ENCODE measurements around the gene CACHD1.

DNA sequence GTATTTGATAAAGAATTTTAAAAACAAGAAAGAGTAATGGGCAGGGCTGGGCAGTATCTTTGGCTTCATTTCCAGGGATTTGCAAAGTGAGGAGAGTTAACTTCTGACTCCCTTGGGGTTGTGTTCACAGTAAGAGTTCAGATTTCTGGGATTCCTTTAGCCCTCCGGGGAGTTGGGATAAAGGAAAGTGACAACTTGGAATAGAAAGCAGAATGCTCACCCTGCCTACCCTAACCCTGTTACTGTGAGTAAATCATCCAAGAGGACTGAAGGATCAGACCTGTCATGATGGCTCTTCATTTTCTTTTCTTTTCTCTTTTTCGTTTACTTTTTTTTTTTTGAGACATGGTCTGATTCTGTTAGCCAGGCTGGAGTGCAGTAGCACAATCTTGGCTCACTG is 76.1 kb downstream of the CACHD1 start:
- TF ChIP-seq CTCF (IDR thresholded peaks at IDR 0.05; ENCODE audit: low read depth, low read length) = no peak
- TF ChIP-seq EZH2phosphoT487 (IDR thresholded peaks at IDR 0.05; ENCODE audit: low read depth) = no peak
